Body of pancreas (tissue), 4 donors: ENCODE data around the gene ZBTB20. TPM values are rescaled to one million over a fixed set of nuclear protein-coding genes. Genes with fewer than 3 reads are reported as not detected.

Source experiments
- ATAC-seq: fragments of 150-250 bp; one replicate; pipeline ENCODE4 v1.9.1; 2016
- DNase-seq, 4 donors: peaks; one replicate each; pipeline ENCODE4 v3.0.0-alpha.2; 2019
- H3K27ac ChIP-seq, 4 donors: fragments of 200-600 bp; sonication (generic); 1 replicate in 3 of 4; 2 replicates in 1 of 4; pipeline versions ENCODE4 v1.5.1 to v1.6.1; 2016 to 2019; ENCODE audit warnings: mild to moderate bottlenecking in 1 of 4, mixed read lengths in 1 of 4, moderate library complexity in 1 of 4
- H3K27me3 ChIP-seq, 2 donors: fragments of 200-600 bp; sonication (generic); one replicate each; pipeline ENCODE4 v1.6.0; 2016; ENCODE audit warnings: mild to moderate bottlenecking in 1 of 2
- H3K36me3 ChIP-seq, 2 donors: fragments of 200-600 bp; sonication (generic); replicated peaks in 1 of 2; 2 replicates each; pipeline ENCODE4 v1.5.1; 2016; ENCODE audit warnings: low read depth in 2 of 2; ENCODE audit not compliant: insufficient read depth in 1 of 2
- H3K4me1 ChIP-seq: fragments of 200-600 bp; sonication (generic); one replicate; pipeline ENCODE4 v1.6.0; 2016
- H3K4me3 ChIP-seq, 2 donors: fragments of 200-600 bp; sonication (generic); 1 replicate in 1 of 2; 2 replicates in 1 of 2; pipeline ENCODE4 v1.5.1; 2016 to 2019
- H3K9me3 ChIP-seq, 3 donors: fragments of 200-600 bp; sonication (generic); 1 replicate in 2 of 3; 2 replicates in 1 of 3; pipeline ENCODE4 v1.5.1; 2016
- POLR2A ChIP-seq, 3 donors: fragments of 450-650 bp; IDR thresholded peaks; one replicate each; pipeline ENCODE4 v1.6.1; 2016; ENCODE audit warnings: antibody characterized with exemption in 3 of 3, mild to moderate bottlenecking in 2 of 3
- WGBS, 2 donors: methylation state at CpG; one replicate each; pipeline ENCODE4 v1.1.5; 2017; 5-methylcytosine and 5-hydroxymethylcytosine counted together
- intact Hi-C: fragments of 100-400 bp; cut with DNase I; formaldehyde crosslinking; loops from one replicate; pipeline ENCODE4 v1.15.1; 2023
- total RNA-seq, 2 donors: library from RNA; depleted of rRNA; stranded (reverse); fragments of >200 nt; gene quantifications; one replicate each; pipeline ENCODE4 v1.1.0, GENCODE V29; 2016
- TF ChIP-seq, protein P1 (sequence below), 7 experiments: fragments of 450-650 bp in 4 of 7; fragments of 200-600 bp in 3 of 7; sonication (generic) in 3 of 7; IDR thresholded peaks; one replicate each; pipeline ENCODE4 v1.5.1; 2016 to 2019; ENCODE audit warnings: antibody characterized with exemption in 7 of 7

Gene ZBTB20
- total RNA-seq, 2 donors from 2014 or later: 48.3 to 77.1 TPM

- H3K4me3 ChIP-seq: no peak overlapping the region
- DNase-seq: no peak
- H3K27me3 ChIP-seq: no peaks in the 10 kb centered on the region
- intact Hi-C loops: no loop called here
- TF ChIP-seq, protein P1, sequence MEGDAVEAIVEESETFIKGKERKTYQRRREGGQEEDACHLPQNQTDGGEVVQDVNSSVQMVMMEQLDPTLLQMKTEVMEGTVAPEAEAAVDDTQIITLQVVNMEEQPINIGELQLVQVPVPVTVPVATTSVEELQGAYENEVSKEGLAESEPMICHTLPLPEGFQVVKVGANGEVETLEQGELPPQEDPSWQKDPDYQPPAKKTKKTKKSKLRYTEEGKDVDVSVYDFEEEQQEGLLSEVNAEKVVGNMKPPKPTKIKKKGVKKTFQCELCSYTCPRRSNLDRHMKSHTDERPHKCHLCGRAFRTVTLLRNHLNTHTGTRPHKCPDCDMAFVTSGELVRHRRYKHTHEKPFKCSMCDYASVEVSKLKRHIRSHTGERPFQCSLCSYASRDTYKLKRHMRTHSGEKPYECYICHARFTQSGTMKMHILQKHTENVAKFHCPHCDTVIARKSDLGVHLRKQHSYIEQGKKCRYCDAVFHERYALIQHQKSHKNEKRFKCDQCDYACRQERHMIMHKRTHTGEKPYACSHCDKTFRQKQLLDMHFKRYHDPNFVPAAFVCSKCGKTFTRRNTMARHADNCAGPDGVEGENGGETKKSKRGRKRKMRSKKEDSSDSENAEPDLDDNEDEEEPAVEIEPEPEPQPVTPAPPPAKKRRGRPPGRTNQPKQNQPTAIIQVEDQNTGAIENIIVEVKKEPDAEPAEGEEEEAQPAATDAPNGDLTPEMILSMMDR (IDR thresholded peaks at IDR 0.05): no peak
- TF ChIP-seq POLR2A (IDR thresholded peaks at IDR 0.05): no peak
- whole genome bisulfite sequencing, 2 donors: 87 to 92% methylated on average over 8 of the region's 8 CpGs
- H3K9me3 ChIP-seq: no peaks in the 10 kb centered on the region
- no peak overlapping the region for H3K27ac ChIP-seq
- no peak for ATAC-seq
- H3K36me3 ChIP-seq: peaks cover 0 to 3% of the 10 kb centered on the region in 2 donors
- H3K4me1 ChIP-seq: peaks cover 11% of the 10 kb centered on the region
These were observed 770.4 kb downstream of the ZBTB20 start for GRCh38 chr3:114376516-114377185.

- H3K9me3 ChIP-seq: no peaks in the 10 kb centered on the region
- peaks cover 0 to 3% of the 10 kb centered on the region in 2 donors for H3K36me3 ChIP-seq
- intact Hi-C loops: no loop called here
- no peak for TF ChIP-seq POLR2A (IDR thresholded peaks at IDR 0.05)
- TF ChIP-seq, protein P1 (IDR thresholded peaks at IDR 0.05): no peak
- ATAC-seq (no peak), DNase-seq (no peak)
- H3K4me1 ChIP-seq: peaks cover 11% of the 10 kb centered on the region
- H3K27me3 ChIP-seq: no peaks in the 10 kb centered on the region
- WGBS, 2 donors: 77 to 86% methylated on average over 9 of the region's 9 CpGs
- H3K27ac ChIP-seq: no peak overlapping the region
- H3K4me3 ChIP-seq: no peak overlapping the region
These were observed 771.3 kb downstream of the ZBTB20 start for GRCh38 chr3:114375608-114376421.

DNA sequence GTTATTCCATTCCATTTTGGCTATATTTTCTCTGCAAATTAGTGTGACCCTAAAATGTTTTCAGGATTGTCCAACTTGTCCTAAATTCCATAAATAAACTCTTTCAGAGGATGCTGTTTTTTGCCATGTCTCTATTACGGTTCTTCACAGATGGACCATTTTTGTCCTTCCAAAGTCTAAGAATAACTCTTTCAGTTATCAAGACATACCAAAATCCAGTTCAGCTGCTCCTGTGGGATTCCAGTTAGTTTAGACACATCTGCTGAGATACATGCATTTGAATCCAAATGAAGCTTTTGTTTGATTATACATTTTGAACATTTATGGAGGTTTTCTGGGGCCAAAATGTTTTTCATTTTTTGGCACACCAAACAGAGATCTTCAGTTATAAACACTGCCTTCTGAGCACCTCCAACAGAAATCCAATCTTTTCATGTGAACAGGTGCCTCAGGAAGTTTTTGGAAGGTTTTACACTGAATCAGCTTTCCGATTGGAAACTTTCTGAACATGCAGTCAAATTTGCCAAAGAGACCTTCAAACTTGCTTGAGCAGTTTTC, 772.6 kb downstream of the ZBTB20 start:
- TF ChIP-seq, protein P1 (IDR thresholded peaks at IDR 0.05): no peak
- no peak for TF ChIP-seq POLR2A (IDR thresholded peaks at IDR 0.05)
- Histone ChIP-seq H3K4me3 (no peak overlapping the region), H3K9me3 (no peaks in the 10 kb centered on the region), H3K4me1 (peaks cover 7% of the 10 kb centered on the region), H3K36me3 (no peaks in the 10 kb centered on the region), H3K27me3 (no peaks in the 10 kb centered on the region), H3K27ac (no peak overlapping the region)
- no peak for ATAC-seq
- intact Hi-C loops: no loop called here
- WGBS, 2 donors: 83 to 85% methylated on average over 2 of the region's 2 CpGs
- DNase-seq: no peak

DNA sequence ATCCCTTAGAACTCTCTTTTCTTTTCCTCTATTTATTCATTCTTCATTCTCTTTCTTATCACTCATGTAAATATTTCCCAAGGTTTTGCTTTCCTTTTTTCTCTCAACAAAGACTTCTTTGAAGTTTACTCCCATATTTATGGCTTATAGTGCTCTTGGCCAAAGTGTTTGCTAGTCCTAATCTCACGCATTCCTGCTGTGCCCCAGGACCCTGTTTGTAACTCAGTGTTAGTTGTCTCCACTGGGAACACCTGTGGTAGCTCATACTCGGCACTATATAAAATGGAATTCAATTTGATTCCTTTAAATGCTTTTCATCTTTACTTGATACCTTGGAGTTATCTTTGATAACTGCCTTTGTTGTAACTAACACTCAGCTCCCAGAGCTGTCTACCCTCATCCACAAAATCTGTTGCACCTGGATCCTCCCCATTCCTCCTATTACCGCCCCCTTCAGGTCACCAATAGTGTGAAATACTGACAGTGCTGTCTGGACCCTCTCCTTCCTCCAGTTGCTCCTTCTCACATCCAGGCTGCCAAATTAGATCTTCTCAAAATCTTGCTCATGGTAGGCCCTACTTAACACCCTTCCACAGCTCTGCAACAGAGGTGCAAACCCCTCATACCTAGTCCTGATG, 776.4 kb downstream of the ZBTB20 start:
- DNase-seq: no peak
- peaks cover 9% of the 10 kb centered on the region for H3K4me1 ChIP-seq

More for the DNA sequence above, 776.4 kb downstream of the ZBTB20 start:
- no peaks in the 10 kb centered on the region for H3K9me3 ChIP-seq
- 27 to 62% methylated on average over 3 of the region's 3 CpGs for WGBS, 2 donors
- TF ChIP-seq, protein P1 (IDR thresholded peaks at IDR 0.05): no peak
- no peak for TF ChIP-seq POLR2A (IDR thresholded peaks at IDR 0.05)
- no peaks in the 10 kb centered on the region for H3K36me3 ChIP-seq
- no peak for ATAC-seq
- H3K27me3 ChIP-seq: no peaks in the 10 kb centered on the region
- H3K27ac ChIP-seq: no peak overlapping the region
- H3K4me3 ChIP-seq: no peak overlapping the region
- intact Hi-C loops: no loop called here
